GM18508 (cell line): Measurements from ENCODE around the gene RGMA.

Experiments used
- ATAC-seq: cut with Tn5 transposase; IDR thresholded peaks from one replicate; pipeline ENCODE4 v1.9.1; 2021; ENCODE audit warnings: moderate number of reproducible peaks; ENCODE audit not compliant: insufficient read depth, unreplicated experiment

The RGMA gene

GRCh38 chr15:93088981-93089726, at the start of gene RGMA:
Gene RGMA (minus strand): TSS chr15:93089211. CDS start chr15:93088932, 279 bp downstream.
- ATAC-seq = no peak

GRCh38 chr15:93136606-93137005, 47.6 kb upstream of the RGMA start:
- ATAC-seq = no peak

- no peak for ATAC-seq
Observed at GRCh38 chr15:93135997-93136397, 47.0 kb upstream of the RGMA start.

- ATAC-seq = no peak
Observed at GRCh38 chr15:93135459-93135858, 46.4 kb upstream of the RGMA start.

GRCh38 chr15:93131485-93132095, 42.6 kb upstream of the RGMA start:
- no peak for ATAC-seq

GRCh38 chr15:93129702-93130488, 40.9 kb upstream of the RGMA start:
- no peak for ATAC-seq

- ATAC-seq = no peak
Observed at GRCh38 chr15:93127286-93127685, 38.3 kb upstream of the RGMA start.

GRCh38 chr15:93126599-93126998, 37.6 kb upstream of the RGMA start:
- no peak for ATAC-seq

GRCh38 chr15:93126148-93126547, 37.1 kb upstream of the RGMA start:
- no peak for ATAC-seq

GRCh38 chr15:93124126-93124525, 35.1 kb upstream of the RGMA start:
- ATAC-seq = no peak

- no peak for ATAC-seq
Observed at GRCh38 chr15:93121973-93122910, 33.2 kb upstream of the RGMA start.

- ATAC-seq = no peak
Observed at GRCh38 chr15:93121107-93121506, 32.1 kb upstream of the RGMA start.

- no peak for ATAC-seq
Observed at GRCh38 chr15:93118904-93119303, 29.9 kb upstream of the RGMA start.

- no peak for ATAC-seq
Observed at GRCh38 chr15:93111451-93111850, 22.4 kb upstream of the RGMA start.

- ATAC-seq = no peak
Observed at GRCh38 chr15:93110502-93111040, 21.6 kb upstream of the RGMA start.

GRCh38 chr15:93109336-93110102, 20.5 kb upstream of the RGMA start:
- ATAC-seq = no peak

GRCh38 chr15:93107646-93108045, 18.6 kb upstream of the RGMA start:
- ATAC-seq = no peak

- no peak for ATAC-seq
Observed at GRCh38 chr15:93105485-93105884, 16.5 kb upstream of the RGMA start.

GRCh38 chr15:93103823-93104222, 14.8 kb upstream of the RGMA start:
- ATAC-seq = no peak
